ENCODE results near the gene CADM2. TPM values are rescaled to one million over a fixed set of nuclear protein-coding genes. Genes with fewer than 3 reads are reported as not detected.
"Not testable (repeated sequence)": the region's sequence is repeated elsewhere in the genome, so short reads cannot be mapped to it uniquely, and the experiment has no call there.

Gene CADM2
- polyA plus RNA-seq, 1 donor, result 5.8 TPM

- DNase-seq, result no peak
These were observed 122.6 kb downstream of the CADM2 start for GRCh38 chr3:85081191-85081906.

GRCh38 chr3:85090495-85090894, 131.7 kb downstream of the CADM2 start:
- DNase-seq, result no peak

- DNase-seq, result no peak
These were observed 141.5 kb downstream of the CADM2 start for GRCh38 chr3:85100316-85100715.

GRCh38 chr3:85102781-85103180, 144.0 kb downstream of the CADM2 start:
- DNase-seq, result no peak

- DNase-seq, result no peak
These were observed 151.6 kb downstream of the CADM2 start for GRCh38 chr3:85110393-85110792.

GRCh38 chr3:85120879-85121278, 162.1 kb downstream of the CADM2 start:
- DNase-seq, result no peak

- DNase-seq, result not testable (repeated sequence)
These were observed 174.1 kb downstream of the CADM2 start for GRCh38 chr3:85132864-85133263.

GRCh38 chr3:85133691-85134420, 175.1 kb downstream of the CADM2 start:
- not testable (repeated sequence) for DNase-seq

GRCh38 chr3:85142626-85143025, 183.8 kb downstream of the CADM2 start:
- no peak for DNase-seq

- peak; percentile 1 for DNase-seq
These were observed 189.2 kb downstream of the CADM2 start for GRCh38 chr3:85148036-85148435.

- no peak for DNase-seq
These were observed 192.8 kb downstream of the CADM2 start for GRCh38 chr3:85151555-85151954.

GRCh38 chr3:85153279-85153678, 194.5 kb downstream of the CADM2 start:
- DNase-seq, result not testable (repeated sequence)

GRCh38 chr3:85159376-85159775, 200.6 kb downstream of the CADM2 start:
- DNase-seq, result no peak

GRCh38 chr3:85161544-85161943, 202.8 kb downstream of the CADM2 start:
- no peak for DNase-seq

GRCh38 chr3:85162905-85163304, 204.1 kb downstream of the CADM2 start:
- no peak for DNase-seq

- DNase-seq, result no peak
These were observed 205.6 kb downstream of the CADM2 start for GRCh38 chr3:85164436-85164835.

- DNase-seq, result no peak
These were observed 208.8 kb downstream of the CADM2 start for GRCh38 chr3:85167576-85167975.

- DNase-seq, result no peak
These were observed 211.9 kb downstream of the CADM2 start for GRCh38 chr3:85170646-85171045.

GRCh38 chr3:85171976-85172375, 213.2 kb downstream of the CADM2 start:
- no peak for DNase-seq

- no peak for DNase-seq
These were observed 218.0 kb downstream of the CADM2 start for GRCh38 chr3:85176799-85177198.

- DNase-seq, result no peak
These were observed 224.4 kb downstream of the CADM2 start for GRCh38 chr3:85182975-85183752.

- no peak for DNase-seq
These were observed 226.7 kb downstream of the CADM2 start for GRCh38 chr3:85185495-85185894.

GRCh38 chr3:85189731-85190130, 230.9 kb downstream of the CADM2 start:
- no peak for DNase-seq
